PC-3 (cell line): ENCODE results near the gene PHF8. TPM values are rescaled to one million over a fixed set of nuclear protein-coding genes. Genes with fewer than 3 reads are reported as not detected.

Experiments
- ATAC-seq: fragments of 200-7000 bp; cut with Tn5 transposase; 2 replicates; pipeline ENCODE4 v1.9.1; 2020; ENCODE audit warnings: mild to moderate bottlenecking, moderate library complexity
- BruUV-seq: library from RNA; stranded (reverse); fragments of 400-500 nt; replicated peaks from 2 replicates; lab custom pipeline; 2021; lab: Mats Ljungman, UMichigan
- CTCF ChIA-PET: fragments of 300-600 bp; sonication (Branson Sonifier 250); formaldehyde crosslinking; loops from one replicate; lab custom pipeline; 2022; ENCODE audit warnings: antibody characterized with exemption; lab: Charles Lee
- POLR2A ChIA-PET: fragments of 300-600 bp; sonication (Branson Sonifier 250); formaldehyde crosslinking; loops from one replicate; lab custom pipeline; 2022; ENCODE audit warnings: antibody characterized with exemption; ENCODE audit not compliant: unreplicated experiment; lab: Charles Lee
- DNase-seq: peaks from one replicate; pipeline ENCODE4 v3.0.0-alpha.2; 2015
- H2AFZ ChIP-seq: fragments of 300-600 bp; sonication (generic); 2 replicates; pipeline ENCODE4 v1.6.0; 2016; ENCODE audit warnings: antibody characterized with exemption, low read length
- H3F3A ChIP-seq: fragments of 300-600 bp; sonication (generic); one replicate; pipeline ENCODE4 v1.6.0; 2017; ENCODE audit warnings: antibody characterized with exemption, low read length, control low read depth, mild to moderate bottlenecking; ENCODE audit not compliant: unreplicated experiment
- H3K27ac ChIP-seq: fragments of 300-600 bp; sonication (generic); 2 replicates; pipeline ENCODE4 v1.5.1; 2016; ENCODE audit warnings: mild to moderate bottlenecking, low read length
- H3K27me3 ChIP-seq: fragments of 300-600 bp; sonication (generic); 2 replicates; pipeline ENCODE4 v1.6.1; 2016; ENCODE audit warnings: low read length, mixed read lengths
- H3K36me3 ChIP-seq: fragments of 300-600 bp; sonication (generic); 2 replicates; pipeline ENCODE4 v1.6.1; 2016; ENCODE audit warnings: low read depth, mixed run types, low read length, mixed read lengths
- H3K4me1 ChIP-seq: fragments of 300-600 bp; sonication (generic); 2 replicates; pipeline ENCODE4 v1.5.1; 2016; ENCODE audit warnings: low read length; ENCODE audit not compliant: insufficient read depth
- H3K4me2 ChIP-seq: fragments of 300-600 bp; sonication (generic); 2 replicates; pipeline ENCODE4 v1.6.0; 2016; ENCODE audit warnings: low read length
- H3K4me3 ChIP-seq: fragments of 300-600 bp; sonication (generic); 2 replicates; pipeline ENCODE4 v1.5.1; 2016; ENCODE audit warnings: mild to moderate bottlenecking, low read length, mixed read lengths
- H3K79me2 ChIP-seq: fragments of 300-600 bp; sonication (generic); 2 replicates; pipeline ENCODE4 v1.6.1; 2017; ENCODE audit warnings: low read length, mixed read lengths
- H3K9ac ChIP-seq: fragments of 300-600 bp; sonication (generic); 2 replicates; pipeline ENCODE4 v1.6.0; 2016; ENCODE audit warnings: mild to moderate bottlenecking, low read length
- H3K9me2 ChIP-seq: fragments of 300-600 bp; sonication (generic); replicated peaks from 2 replicates; pipeline ENCODE4 v1.6.1; 2016; ENCODE audit warnings: mixed run types, low read length, mixed read lengths
- H3K9me3 ChIP-seq: fragments of 300-600 bp; sonication (generic); 2 replicates; pipeline ENCODE4 v1.6.1; 2016; ENCODE audit warnings: low read length, mixed read lengths
- H4K20me1 ChIP-seq: fragments of 300-600 bp; sonication (generic); 2 replicates; pipeline ENCODE4 v1.6.1; 2016; ENCODE audit warnings: low read length, mixed read lengths
- CTCF ChIP-seq: fragments of 300-600 bp; sonication (generic); conservative IDR thresholded peaks from 2 replicates; pipeline ENCODE4 v1.5.1; 2017; ENCODE audit warnings: antibody characterized with exemption, low read depth, mild to moderate bottlenecking, low read length
- EZH2 ChIP-seq: fragments of 300-600 bp; sonication (generic); IDR thresholded peaks from one replicate; pipeline ENCODE4 v1.6.1; 2017; ENCODE audit warnings: antibody characterized with exemption, mild to moderate bottlenecking, low read length; ENCODE audit not compliant: unreplicated experiment
- EZH2phosphoT487 ChIP-seq: fragments of 300-600 bp; sonication (generic); IDR thresholded peaks from 2 replicates; pipeline ENCODE4 v1.6.1; 2018; ENCODE audit warnings: mild to moderate bottlenecking, antibody characterized with exemption, low read length, borderline replicate concordance
- intact Hi-C: fragments of 100-400 bp; cut with micrococcal nuclease; formaldehyde crosslinking; loops from 2 replicates; pipeline ENCODE4 v1.9.0; 2023
- total RNA-seq: library from RNA; depleted of rRNA; stranded (reverse); fragments of >200 nt; gene quantifications from 2 replicates; pipeline ENCODE4 v1.2.3, GENCODE V29; 2014

Gene PHF8
- total RNA-seq, 1 experiment from 2014 or later = 19.4 TPM

GRCh38 chrX:54066841-54067240 lies 22.6 kb upstream of the PHF8 start:
- ATAC-seq (peak; percentile 71), DNase-seq (peak; percentile 39)
- no TSS peak for BruUV-seq
- H3K27me3 ChIP-seq = no peaks in the 10 kb centered on the region
- H4K20me1 ChIP-seq = no peaks in the 10 kb centered on the region
- no peak overlapping the region for H3K9ac ChIP-seq
- no peaks in the 10 kb centered on the region for H3K79me2 ChIP-seq
- intact Hi-C loops = no loop called here
- H3K4me2 ChIP-seq = no peak overlapping the region
- ChIA-PET CTCF (no interaction called here), POLR2A (no interaction called here)
- no peaks in the 10 kb centered on the region for H3K36me3 ChIP-seq
- no peak overlapping the region for H3K27ac ChIP-seq
- H3K4me3 ChIP-seq = no peak overlapping the region
- H3K9me3 ChIP-seq = no peaks in the 10 kb centered on the region
- no peak for TF ChIP-seq CTCF
- no peaks in the 10 kb centered on the region for H3F3A ChIP-seq
- peaks cover 10% of the 10 kb centered on the region; the same call in 1 of the 2 replicates for H3K4me1 ChIP-seq
- H2AFZ ChIP-seq = no peak overlapping the region
- H3K9me2 ChIP-seq = no peaks in the 10 kb centered on the region

- ChIA-PET POLR2A (no interaction called here), CTCF (no interaction called here)
- no TSS peak for BruUV-seq
- TF ChIP-seq CTCF (no peak), EZH2 (no peak), EZH2phosphoT487 (no peak)
- ATAC-seq = peak; percentile 70
- Histone ChIP-seq H3K4me3 (no peak overlapping the region), H3K4me2 (no peak overlapping the region), H2AFZ (no peak overlapping the region), H3K9me2 (no peaks in the 10 kb centered on the region), H3K27ac (no peak overlapping the region), H3K4me1 (peaks cover 10% of the 10 kb centered on the region; the same call in 1 of the 2 replicates), H3K9ac (no peak overlapping the region), H3K9me3 (no peaks in the 10 kb centered on the region), H3K79me2 (no peaks in the 10 kb centered on the region), H3F3A (no peaks in the 10 kb centered on the region), H4K20me1 (no peaks in the 10 kb centered on the region), H3K27me3 (no peaks in the 10 kb centered on the region), H3K36me3 (no peaks in the 10 kb centered on the region)
- intact Hi-C loops = no loop called here
- DNase-seq = peak; percentile 67
Observed at GRCh38 chrX:54064564-54064963, 20.3 kb upstream of the PHF8 start.

- Histone ChIP-seq H3K9ac (no peak overlapping the region), H3K36me3 (no peaks in the 10 kb centered on the region), H3K27ac (no peak overlapping the region), H3K4me3 (no peak overlapping the region), H4K20me1 (no peaks in the 10 kb centered on the region), H3K4me2 (no peak overlapping the region), H2AFZ (no peak overlapping the region), H3F3A (no peaks in the 10 kb centered on the region), H3K9me2 (no peaks in the 10 kb centered on the region), H3K4me1 (peaks cover 10% of the 10 kb centered on the region; the same call in 1 of the 2 replicates), H3K27me3 (no peaks in the 10 kb centered on the region), H3K79me2 (no peaks in the 10 kb centered on the region), H3K9me3 (no peaks in the 10 kb centered on the region)
- CTCF ChIA-PET = no interaction called here
- DNase-seq (peak; percentile 47), ATAC-seq (no peak)
- POLR2A ChIA-PET = no interaction called here
- intact Hi-C loops = no loop called here
- BruUV-seq = no TSS peak
- TF ChIP-seq EZH2phosphoT487 (no peak), CTCF (no peak), EZH2 (no peak)
Observed at GRCh38 chrX:54063361-54063760, 19.1 kb upstream of the PHF8 start.
